Stimulated activated CD4-positive, alpha-beta T cell treated with anti-CD3 and anti-CD28 coated beads, Interleukin-12 subunit alpha, Interleukin-12 subunit beta, amount 100 ng/mL, for 48 hours (primary cell): ENCODE results near the gene AP1G2.

Source experiments
- DNase-seq, 3 donors: peaks; one replicate each; pipeline ENCODE4 v3.0.0-alpha.2; 2020; ENCODE audit warnings: low read depth in 2 of 3, low spot score in 1 of 3

The AP1G2 gene

DNA sequence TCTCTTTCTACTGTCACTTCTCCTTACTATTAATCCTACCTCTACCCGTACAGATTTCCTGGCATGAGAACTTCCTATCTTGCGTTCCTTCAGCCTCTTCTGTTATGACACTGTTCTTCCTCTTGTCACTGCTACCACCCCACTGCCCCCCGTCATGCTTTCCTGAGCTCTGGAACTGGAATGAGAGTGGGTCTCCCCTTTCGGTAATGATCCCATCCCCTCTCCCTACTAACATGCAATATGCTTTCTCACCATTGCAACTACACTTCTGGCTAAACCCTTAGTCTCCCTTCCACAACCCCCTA, 4.9 kb upstream of the AP1G2 start:
- DNase-seq = no peak

DNA sequence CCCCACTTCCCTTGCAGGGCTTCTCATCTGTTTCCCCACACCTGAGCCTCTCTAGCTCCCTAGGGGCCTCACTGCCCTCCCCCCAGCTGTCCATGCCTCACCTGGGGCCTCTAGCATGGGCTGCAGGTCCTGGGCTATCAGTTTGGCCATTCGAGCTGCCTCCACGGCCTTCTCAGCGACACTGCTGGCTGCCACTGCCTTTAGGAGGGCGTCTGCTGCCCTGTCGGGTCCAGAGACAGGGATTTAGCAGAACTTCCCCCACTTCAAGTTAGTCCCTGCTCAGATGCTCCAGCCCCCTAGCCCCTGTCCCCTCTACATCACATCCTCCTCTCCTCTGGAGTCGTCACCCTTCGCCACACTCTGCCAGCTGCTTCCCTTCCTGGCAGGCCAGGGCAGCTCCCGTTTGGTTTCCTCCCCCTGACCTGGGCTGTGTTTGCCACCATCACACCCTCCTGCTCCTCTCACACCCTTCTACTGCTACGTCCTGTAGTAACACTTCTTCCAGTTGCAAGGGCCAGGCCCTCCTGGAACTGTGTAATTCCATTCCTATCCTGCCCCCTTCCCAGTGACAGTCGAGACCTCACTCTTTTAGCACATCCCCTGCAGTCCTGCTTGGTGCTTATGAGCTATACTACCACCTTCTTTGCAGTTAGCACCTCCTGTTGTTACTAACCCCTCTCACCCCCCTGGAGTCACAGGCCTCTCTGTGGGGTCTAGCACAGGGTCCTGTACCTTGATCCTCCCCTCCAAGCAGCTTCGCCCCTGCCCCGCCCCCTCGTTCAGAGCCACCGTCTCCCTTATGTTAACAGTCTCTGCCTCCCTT, 4.3 kb upstream of the AP1G2 start:
- DNase-seq = no peak

DNA sequence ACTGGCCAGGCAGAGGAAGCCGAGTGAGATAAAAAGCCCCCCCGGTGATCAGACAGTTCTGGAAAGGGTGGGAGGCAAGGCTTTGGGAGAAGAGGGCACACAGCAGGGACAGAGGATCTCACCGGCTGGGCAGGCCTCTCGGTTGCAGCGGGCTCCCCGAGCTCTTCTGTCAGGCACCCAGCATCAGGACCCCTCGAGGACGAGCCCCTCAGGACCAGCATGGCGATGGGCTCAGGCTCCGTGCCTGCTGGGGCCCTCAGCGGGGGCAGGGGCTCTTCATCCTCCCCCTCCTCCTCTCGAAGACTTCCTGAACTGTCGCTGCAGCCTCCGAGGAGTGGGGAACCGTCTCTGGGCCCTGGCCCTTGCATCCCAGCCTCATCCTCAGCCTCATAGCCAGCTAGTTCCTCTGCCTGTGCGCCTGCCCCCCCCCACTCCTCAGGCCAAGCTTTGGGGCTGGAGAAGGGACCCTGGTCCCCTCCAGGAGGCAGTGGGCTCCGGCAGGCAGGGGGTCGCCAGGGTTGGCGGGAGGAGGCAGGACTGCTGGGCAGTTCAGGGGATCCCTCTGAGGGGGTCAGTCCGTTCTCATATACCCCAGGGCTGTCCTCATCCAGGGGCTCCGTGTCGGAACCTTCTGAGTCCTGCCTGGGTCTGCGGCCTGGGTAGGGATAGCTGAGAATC, 3.4 kb upstream of the AP1G2 start:
- no peak for DNase-seq

DNA sequence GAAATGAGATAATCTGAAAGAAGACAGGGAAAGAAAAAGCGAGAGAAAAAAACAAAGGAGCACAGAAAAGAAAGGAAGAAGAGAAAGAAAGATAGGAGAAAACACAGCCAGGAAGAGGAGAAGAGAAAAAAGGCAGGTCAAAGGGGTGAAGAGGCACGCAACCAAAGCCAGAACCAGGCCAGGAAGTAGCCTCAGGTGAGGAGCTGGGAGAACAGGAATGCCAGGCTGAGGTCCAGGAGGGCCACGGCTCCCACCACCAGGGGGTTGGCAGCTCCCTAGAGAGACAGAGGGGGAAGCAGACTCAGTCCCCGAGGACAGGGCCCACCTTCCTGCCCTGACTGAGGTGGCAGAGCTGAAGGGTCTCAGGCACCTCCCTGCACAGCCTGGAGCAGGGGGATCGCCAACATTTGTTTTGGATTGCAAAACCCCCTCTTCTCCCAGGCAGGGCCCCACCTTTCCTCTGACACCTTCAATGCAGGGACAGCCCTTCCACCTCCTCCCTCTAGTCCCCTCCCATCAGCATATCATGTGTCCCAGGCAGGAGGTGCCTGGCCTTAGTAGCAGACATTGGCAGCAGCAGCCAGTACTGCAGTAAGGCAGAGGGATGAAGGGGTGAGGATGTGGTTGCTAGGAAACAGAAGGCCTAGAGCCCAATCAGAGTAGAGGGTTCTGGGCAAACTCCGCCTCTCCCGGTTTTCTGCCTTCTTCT, 2.0 kb upstream of the AP1G2 start:
- no peak for DNase-seq

DNA sequence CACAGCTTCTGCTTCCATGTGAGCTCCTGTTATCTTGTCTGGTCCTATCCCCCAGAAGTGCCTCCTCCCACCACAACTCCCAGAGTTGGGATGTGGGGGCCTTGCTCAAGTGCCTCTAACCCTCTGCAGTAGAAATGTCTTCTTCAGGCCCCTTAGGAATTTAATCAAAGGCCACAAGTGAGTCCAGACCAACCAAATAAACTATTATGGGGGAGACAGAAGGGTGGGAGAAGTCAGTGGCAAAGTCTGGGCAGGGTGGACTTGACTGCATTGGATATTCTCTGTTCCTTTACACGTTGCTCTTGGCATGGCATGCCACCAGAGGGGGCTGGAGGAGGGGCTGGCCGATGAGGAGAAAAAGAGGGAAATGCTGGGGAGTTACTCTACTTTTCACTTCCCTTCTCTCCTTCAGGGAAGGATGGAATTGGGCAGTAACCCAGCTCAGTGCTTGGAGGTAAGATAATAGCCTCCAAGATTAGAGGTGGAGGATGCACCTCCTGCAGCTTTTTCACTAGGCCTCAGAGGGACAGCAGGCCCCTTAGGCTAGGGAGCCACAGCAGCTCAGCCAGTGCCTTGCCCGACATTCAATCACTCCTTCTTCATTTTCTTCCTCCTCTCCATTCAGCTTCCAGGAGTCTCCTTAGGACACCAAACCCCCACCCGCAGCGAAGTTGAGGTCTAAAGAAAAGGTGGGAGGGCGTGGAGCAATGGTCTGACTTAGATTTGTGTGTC, 1.2 kb upstream of the AP1G2 start:
- no peak for DNase-seq

DNA sequence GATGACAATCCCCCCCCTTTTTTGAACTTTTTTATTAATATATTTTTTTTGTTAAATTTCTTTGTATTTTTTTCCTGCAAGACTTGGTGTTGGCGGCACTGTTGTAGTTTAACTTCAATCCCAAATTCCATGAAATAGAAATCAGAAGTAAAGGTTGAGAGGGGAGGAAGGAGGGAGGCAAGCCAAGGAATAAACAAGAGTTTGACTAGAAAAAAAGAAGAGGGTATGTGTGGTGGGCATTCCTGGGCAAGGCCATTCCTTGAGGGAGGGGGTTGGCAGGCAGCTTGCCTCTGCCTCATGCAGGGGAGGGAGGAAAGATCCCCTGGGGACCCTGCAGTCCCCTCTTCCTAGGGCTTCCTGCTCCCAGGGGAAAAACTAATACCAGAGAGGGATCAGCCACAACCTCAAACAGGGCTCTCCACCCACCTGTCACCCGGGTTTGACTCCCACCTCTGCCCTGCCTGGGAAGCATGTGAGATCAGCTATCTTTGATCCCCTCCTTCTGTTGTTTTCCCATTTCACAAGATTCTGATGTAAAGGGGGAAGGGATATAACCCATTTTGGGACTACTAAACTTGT, 519 bp upstream of the AP1G2 start:
- DNase-seq = no peak

DNA sequence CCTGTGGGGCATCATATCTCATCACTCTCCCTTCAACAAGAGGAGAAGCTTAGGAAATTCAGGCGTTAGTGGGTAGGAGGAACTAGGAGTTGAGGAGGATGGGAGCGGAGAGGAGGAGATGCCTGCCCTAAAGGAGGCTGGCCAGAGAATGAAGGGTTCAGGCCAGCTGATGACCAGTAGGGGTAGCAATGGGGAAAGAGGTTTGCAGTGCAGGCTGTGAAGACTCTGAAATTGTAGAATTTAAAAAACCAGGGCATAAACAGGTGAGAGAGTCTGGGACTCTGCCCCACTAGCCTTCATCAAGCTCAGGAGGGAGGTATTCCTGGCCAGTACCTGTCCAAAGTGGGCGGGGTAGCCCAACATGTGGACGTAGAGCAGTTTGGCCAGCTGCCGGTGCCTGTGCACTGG, 809 bp downstream of the AP1G2 start:
- DNase-seq = no peak

DNA sequence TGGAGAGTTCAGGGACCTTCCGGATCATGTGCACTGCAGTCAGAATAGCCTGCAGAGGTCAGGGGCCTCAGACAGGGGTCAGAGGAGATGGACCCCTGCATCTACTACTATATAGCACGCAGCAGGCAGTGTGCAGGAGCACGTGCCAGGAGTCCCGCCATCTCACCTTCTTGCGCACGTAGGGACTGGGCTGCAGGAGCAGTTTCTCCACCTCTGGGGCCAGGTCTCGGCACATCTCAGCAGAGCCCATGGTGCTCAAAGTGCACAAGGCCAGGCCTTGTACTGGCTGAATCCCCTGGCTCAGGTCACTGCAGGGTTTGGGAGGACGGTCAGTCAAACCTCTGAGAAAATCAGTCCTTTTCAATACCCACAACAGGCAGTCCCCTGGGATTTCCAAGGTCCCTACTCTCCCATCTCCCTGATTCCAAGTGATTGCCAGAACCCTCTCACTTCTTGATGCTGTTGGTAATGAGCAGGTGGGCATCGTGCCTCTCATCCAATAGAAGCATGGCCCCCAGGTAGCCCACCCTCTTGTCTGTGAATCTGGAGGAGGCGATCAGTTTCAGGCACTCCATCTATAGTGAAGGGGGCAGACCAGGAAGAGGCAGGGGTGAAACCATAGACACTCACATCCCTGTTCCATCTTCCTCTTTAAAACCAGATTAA, 1.3 kb downstream of the AP1G2 start:
- no peak for DNase-seq

DNA sequence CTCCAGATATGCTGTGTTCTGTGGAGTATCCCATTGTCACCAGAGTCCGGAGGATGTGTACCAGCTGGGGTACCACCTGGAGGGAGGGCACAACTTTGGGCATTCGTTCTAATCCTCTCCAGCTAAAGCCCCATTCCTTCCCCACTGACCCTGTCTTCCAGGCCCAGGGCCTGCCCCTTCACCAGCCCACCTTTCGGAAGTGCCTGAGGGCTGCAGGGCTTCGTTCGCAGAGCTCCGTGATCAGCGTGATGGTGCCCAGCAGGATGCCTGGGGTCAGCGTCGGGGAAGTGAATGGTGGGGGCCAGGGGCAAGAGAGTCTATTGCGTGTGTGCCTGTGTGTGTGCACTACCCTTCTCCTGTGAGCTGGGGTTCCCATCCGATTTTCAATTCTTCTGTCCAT, 2.0 kb downstream of the AP1G2 start:
- no peak for DNase-seq

DNA sequence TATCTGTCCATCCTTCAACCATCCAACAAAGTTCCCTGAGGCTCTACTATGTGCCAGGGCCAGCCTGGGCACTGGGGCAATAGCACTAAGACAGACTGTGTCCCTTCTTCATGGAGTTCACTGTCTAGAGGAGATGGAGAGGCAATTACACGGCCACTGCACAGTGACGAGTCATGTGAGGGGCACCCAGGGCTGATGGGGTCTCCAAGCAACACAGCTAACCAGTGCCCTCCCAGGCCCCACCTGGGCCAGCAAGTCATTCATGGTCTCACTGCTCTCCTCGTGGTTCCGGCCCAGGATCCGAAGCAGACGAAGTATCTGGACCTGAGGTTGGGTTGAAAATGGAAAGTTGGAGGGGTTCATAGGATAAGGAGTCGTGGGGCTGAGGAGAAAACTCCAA, 2.7 kb downstream of the AP1G2 start:
- DNase-seq = no peak

DNA sequence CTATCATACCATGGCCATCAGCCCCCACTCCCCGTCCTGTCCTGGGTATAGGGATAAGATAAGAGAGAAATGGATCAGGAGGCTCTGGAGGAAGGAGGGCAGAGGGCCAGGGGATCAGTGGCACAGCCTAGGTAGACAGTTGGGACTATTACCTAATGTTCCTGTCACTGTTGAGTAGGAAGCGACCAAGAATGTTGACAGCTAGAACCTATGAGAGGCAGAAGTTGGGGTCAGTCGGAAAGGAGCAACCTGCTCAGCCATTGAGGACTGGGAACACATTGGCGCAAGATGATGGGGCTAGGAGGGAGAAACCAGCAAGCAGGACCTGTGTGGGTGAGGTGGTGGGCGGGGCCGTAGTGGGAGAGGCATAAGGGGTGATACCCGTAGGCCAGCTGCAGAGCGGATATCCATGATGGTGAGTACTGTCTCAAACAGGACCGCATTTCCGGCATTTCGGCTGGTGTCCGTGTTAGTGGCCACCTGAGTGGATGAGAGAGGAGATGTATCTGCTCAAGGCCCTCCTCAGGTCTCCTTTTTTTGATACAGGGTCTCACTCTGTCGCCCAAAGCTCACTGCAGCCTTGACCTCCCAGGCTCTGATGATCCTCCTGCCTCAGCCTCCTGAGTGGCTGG, 3.3 kb downstream of the AP1G2 start:
- no peak for DNase-seq

DNA sequence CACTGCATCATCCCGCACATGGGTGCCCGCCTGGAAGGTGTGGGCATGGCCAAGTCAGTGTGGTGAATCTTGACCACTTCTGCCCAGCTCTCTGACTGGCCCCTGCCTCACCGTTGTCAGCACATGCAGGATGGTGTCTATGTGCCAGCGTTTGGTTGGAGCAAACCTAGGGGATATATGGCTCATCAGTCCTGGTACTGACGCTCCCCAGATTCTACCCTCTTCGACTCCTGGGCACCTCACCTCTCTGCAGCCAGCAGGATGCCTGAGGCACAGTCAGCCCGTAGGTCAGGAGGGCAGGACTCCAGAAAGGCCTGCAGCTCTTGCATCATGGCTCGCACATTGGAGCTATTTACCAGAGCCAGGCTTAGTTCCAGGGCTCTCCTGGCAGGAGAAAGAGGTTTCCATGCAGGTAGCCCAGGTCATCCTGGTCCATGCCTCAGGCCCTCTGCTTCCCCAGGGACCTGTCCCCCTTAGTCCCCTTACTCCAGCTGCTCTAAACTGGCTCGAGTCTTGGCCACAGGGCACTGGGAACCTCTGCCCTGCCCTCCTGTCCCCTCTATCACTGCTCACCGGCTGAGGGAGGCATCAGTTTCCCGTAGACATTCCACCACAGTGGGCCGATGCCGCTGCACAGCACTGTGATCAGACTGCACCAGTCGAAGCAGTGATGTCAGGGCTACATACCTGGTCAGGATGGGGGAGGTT, 4.0 kb downstream of the AP1G2 start:
- DNase-seq = no peak

DNA sequence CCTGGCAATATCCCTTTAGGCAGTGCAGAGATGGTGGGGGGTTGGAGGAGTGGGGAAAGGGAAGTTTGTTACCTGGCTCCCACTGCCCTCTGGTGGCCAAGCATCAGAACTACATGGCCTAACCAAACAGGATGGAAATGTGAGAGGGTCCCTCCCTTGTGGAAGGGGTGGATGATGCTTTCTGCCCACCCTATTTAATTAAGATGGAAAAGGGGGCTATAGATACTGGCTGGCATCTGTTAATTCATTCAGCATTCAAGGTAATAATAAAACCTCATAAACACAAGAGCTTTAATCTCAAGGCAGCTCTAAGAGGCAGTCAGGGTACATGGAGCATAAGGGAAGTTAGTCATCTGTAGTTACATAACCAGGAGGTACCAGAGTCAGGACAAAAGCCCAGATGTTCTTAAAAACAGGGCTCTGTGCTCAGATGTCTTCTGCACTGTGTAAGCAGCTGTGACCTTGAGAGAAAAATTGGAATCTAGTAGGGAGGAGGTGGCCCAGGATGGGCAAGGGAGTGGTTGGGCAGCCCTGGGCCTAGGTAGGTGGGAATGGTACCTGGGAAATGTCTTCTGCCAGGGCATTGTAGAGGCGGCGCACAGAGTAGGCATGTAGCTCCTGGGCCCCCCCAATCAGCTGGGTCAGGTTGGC, 4.6 kb downstream of the AP1G2 start:
- DNase-seq = peak in 2 of 3 donors; percentile 42 to 54

DNA sequence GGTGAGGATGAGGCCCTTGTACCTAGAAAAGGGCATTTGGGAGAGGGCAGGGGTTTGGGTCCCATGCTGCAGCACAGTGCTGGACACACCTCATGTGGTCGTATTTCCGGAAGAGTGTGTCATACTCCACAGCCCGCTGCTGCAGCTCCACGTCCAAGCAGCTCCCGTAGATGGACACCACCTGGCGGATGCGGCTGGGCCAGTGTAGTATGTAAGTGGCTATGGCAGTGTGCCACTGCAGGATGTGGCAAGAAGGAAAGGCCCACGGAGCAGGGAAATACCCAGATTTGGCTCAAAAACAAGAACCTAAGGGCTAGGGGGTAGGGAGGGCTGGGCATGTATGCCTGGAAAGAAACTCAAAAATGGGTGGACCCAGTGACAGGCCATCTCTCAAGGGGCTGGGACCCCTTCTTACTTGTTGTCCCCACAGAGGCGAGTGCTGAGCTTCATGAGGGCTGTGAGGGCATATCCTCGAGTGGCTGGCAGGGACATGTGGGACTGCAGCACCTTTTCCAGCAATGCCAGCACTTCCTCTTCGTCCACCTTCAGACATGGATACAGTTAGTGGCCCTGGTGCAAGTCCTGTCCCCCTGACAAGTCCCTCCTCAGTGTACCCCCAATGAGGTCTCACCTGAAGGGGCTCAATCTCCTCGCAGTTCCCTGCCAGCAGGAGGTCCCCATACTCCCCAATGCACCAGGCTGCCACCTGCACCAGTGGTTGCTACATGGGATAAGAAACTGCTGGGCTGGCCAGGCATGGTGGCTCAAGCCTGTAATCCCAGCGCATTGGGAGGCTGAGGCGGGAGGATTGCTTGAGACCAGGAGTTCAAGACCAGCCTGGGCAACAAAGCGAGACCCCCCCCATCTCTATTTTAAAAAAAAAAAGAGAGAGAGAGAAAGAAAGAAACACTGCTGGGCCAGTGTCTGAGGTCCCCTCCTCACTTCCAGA, 5.4 kb downstream of the AP1G2 start:
- DNase-seq = no peak

DNA sequence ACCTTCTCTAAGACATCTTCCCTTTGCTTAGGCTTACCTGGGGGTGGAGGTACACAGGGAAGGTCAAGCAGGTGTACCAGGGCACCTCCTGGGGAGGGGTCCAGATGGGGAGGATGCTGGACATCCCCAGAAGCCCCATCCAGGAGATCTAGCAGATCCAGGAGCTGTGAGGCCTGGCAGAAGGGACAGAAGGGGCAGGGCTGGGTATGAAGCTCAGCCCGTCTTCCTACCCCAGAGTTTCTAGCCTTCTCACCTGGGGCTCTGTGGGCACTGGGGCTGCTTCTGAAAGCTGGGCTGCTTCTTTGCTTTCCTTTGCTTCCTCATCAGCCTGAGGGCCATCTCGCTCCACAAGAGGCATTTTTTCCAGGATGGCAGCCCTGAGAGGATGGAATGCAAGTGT, 6.3 kb downstream of the AP1G2 start:
- DNase-seq = no peak

DNA sequence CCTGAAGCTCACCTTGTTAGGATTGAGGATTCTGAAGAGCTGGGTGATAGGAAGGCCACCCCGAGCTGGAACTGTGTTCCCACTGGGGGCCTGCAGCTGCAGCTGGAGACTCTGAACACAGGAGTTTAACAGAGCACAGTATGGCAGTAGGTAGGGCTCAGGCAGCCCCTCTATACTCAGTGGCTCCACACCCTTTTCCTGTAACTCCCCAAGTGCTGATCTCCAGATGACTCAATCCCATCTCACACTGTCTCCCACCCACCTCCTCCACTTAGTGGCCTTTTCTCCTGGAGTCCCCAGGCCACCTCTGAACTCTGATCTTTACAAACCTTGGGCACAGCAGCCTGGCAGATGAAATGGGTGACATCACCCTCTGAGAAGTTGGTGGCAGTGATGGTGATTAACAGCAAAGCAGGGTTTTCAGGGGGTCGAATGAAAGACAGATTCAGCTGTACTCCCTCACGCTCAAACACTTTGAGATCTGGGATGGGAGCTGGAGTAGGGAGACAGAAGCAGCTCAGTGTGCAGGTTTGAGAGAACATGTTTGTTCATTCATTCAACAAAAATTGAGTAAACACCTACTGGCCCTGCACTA, 7.6 kb downstream of the AP1G2 start:
- DNase-seq = no peak

DNA sequence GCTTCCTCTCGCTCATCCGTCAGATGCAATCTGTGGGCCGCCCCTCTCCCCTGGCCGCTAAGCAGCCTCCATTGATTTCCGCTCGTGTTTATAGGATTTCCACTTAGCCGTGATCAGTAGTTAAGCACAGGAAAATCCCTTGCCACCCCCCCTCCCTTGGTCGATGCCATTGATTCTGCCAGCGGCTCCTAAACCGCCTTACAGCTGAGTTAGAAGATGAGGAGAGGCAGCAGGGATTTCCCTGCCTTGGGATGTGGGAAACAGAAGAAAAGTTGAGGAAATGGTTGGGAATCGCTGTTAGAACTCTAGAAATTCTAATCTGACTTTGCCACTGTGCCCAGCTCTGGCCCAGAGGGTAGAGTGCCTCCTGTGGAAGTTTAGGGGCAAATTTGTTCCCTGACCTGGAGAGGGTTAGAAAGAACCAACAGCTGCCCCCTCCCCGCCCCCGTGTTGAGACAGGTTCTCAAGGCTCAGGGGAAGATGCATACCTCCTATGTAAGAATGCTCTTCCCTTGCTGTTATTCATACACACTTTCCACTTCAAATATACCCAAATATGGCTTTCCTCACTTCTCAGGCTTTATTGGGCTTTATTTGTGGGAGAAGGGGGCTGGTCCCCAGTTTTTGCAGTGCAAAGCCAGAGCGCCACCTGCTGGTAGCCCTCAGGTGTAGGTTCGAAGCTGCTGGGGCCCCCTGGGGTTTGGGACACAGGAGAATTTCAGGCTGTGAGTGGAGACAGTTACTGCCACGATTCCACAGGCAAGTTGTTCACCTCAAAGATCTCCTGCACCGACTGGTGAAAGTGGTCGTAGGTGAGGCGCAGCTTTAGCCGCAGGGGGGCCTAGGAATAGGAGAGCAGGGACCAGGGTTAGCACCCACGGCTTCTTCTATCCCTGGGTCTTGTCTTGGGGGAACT, 8.3 kb downstream of the AP1G2 start:
- DNase-seq = peak; percentile 42 to 63 (median 58)
